ENCODE measurements around the gene ORMDL1. TPM values are rescaled to one million over a fixed set of nuclear protein-coding genes. Genes with fewer than 3 reads are reported as not detected.

The ORMDL1 gene
- 58.9 TPM for total RNA-seq

DNA sequence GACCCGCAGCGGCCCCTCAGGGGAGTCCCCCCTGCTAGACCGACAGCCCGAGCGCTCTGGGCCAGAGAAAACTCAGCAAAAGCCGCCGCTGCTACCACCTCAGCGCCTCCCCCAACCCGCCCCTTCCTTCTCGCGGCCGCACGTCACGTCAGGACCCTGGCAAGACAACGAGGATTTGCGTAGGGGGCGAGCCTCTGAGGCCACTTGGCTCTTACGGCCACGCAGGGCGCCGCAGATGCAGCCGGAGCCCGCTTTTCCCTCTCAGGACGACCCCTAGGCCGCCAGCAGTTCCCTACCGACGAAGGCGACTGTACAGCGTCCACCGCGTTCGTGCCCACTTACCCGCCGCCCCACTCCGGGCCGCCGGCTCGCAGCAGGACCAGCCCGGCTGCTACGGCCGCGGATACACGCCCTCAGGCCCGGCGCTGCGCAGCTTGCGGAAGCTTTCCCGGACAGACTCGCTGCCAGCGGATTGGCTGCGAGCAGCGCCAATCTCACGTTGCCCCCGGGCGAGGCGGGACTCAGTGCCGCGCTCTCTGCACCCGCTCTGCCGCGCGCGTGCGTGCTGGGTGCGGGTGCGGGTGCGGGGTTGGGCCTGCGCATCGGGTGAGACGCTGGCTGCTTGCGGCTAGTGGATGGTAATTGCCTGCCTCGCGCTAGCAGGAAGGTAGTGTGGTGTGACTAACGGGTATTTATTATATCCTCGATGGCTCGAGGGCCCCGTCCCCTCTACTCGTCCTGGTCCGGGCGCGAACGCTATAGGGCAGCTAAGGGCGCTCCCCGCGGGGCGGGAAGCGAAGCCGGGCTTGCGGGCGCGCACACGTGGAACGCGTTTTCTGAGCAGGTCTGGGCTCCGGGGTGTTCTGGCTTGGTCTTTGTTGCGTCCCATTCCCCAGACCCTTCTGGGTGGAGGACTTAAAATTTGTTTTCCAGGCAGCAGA lies at the start of gene ORMDL1, which contains the start of gene PMS1:
Gene ORMDL1 (minus strand): TSS at position 413 of the 941 bp plus-strand sequence. CDS start 1,744 bp downstream, outside the sequence.
Gene PMS1 (plus strand): TSS at position 524 of the 941 bp plus-strand sequence. CDS start 7,360 bp downstream, outside the sequence.
- TF ChIP-seq, protein P1, sequence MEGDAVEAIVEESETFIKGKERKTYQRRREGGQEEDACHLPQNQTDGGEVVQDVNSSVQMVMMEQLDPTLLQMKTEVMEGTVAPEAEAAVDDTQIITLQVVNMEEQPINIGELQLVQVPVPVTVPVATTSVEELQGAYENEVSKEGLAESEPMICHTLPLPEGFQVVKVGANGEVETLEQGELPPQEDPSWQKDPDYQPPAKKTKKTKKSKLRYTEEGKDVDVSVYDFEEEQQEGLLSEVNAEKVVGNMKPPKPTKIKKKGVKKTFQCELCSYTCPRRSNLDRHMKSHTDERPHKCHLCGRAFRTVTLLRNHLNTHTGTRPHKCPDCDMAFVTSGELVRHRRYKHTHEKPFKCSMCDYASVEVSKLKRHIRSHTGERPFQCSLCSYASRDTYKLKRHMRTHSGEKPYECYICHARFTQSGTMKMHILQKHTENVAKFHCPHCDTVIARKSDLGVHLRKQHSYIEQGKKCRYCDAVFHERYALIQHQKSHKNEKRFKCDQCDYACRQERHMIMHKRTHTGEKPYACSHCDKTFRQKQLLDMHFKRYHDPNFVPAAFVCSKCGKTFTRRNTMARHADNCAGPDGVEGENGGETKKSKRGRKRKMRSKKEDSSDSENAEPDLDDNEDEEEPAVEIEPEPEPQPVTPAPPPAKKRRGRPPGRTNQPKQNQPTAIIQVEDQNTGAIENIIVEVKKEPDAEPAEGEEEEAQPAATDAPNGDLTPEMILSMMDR (IDR thresholded peaks at IDR 0.05): no peak
- TF ChIP-seq POLR2A (IDR thresholded peaks at IDR 0.05) (peak in 1 of 2 donors; percentile 81), POLR2AphosphoS5 (IDR thresholded peaks at IDR 0.05; ENCODE audit: insufficient read depth in 1 of 2, low read depth in 1 of 2) (peak; percentile 85 to 98)
- H3K27ac ChIP-seq: peak within 1 kb of the TSS; percentile 91
- intact Hi-C loops (cut with DNase I): no loop called here

DNA sequence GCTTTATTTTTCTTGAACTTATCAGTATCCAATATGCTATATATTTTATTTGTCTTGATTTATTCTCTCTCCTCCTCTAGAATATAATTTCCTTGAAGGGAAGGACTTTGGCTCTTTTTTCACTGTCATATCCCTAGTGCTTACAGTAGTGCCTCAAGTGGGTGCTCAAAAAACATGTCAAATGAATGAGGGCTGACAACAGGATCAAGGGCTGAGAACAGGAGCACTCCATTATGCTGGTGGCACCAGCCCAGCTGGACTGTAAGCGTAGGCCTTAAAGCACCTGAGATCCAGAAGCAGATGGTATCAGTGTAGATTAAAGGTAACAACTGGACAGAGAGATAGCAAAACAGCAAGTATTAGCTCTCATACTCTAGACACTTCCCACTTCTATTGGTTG lies 46.4 kb upstream of the ORMDL1 start:
- intact Hi-C loops (cut with DNase I): no loop called here
- Histone ChIP-seq H3K9me3 (no peaks in the 10 kb centered on the region), H3K4me3 (no peak overlapping the region), H3K4me1 (no peaks in the 10 kb centered on the region), H3K36me3 (no peaks in the 10 kb centered on the region), H3K27ac (no peak overlapping the region), H3K27me3 (no peaks in the 10 kb centered on the region)
- DNase-seq (ENCODE audit: extremely low spot score in 2 of 2): no peak
- TF ChIP-seq, protein P1 (IDR thresholded peaks at IDR 0.05): no peak
- TF ChIP-seq POLR2A (IDR thresholded peaks at IDR 0.05) (no peak), POLR2AphosphoS5 (IDR thresholded peaks at IDR 0.05; ENCODE audit: insufficient read depth in 1 of 2, low read depth in 1 of 2) (no peak)

More for the DNA sequence above, at the start of gene ORMDL1, which contains the start of gene PMS1:
- Histone ChIP-seq H3K36me3 (peaks cover 0 to 16% of the 10 kb centered on the region in 2 donors), H3K27me3 (no peaks in the 10 kb centered on the region), H3K9me3 (no peaks in the 10 kb centered on the region), H3K4me3 (peak within 1 kb of the TSS; percentile 60 to 84), H3K4me1 (peaks cover 51% of the 10 kb centered on the region)
- peak in 1 of 2 donors; percentile 95 for DNase-seq (ENCODE audit: extremely low spot score in 2 of 2)

- Histone ChIP-seq H3K36me3 (no peaks in the 10 kb centered on the region), H3K27ac (no peak overlapping the region), H3K9me3 (no peaks in the 10 kb centered on the region), H3K27me3 (no peaks in the 10 kb centered on the region), H3K4me3 (no peak overlapping the region), H3K4me1 (no peaks in the 10 kb centered on the region)
- TF ChIP-seq, protein P1 (IDR thresholded peaks at IDR 0.05): no peak
- TF ChIP-seq POLR2A (IDR thresholded peaks at IDR 0.05) (no peak), POLR2AphosphoS5 (IDR thresholded peaks at IDR 0.05; ENCODE audit: insufficient read depth in 1 of 2, low read depth in 1 of 2) (no peak)
- no peak for DNase-seq (ENCODE audit: extremely low spot score in 2 of 2)
- intact Hi-C loops (cut with DNase I): no loop called here
Measured at GRCh38 chr2:189829102-189829833, 45.1 kb upstream of the ORMDL1 start.

DNA sequence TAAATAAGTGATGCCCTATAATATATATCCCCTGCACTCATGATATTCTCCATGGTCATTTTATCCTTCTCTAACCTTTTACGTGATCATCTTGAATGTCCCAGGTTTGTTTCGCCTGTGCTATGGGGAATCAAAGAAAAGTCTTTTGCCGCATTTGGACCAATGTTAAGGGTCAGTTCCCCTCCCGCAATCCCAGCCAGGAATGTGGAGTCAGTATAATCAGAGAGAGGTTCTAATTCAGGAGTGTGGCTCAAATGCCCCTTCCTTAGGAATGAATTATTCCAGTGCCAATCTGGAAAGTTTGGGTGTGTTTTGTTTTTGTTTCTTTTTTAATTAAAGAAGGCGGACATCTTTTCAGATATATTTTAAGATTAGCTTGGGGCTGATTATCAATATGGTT lies 41.9 kb upstream of the ORMDL1 start:
- no peaks in the 10 kb centered on the region for H3K36me3 ChIP-seq
- H3K4me3 ChIP-seq: no peak overlapping the region
- no peaks in the 10 kb centered on the region for H3K4me1 ChIP-seq
- H3K9me3 ChIP-seq: no peaks in the 10 kb centered on the region
- H3K27ac ChIP-seq: no peak overlapping the region
- TF ChIP-seq POLR2A (IDR thresholded peaks at IDR 0.05) (no peak), POLR2AphosphoS5 (IDR thresholded peaks at IDR 0.05; ENCODE audit: insufficient read depth in 1 of 2, low read depth in 1 of 2) (no peak)
- TF ChIP-seq, protein P1 (IDR thresholded peaks at IDR 0.05): no peak
- no peaks in the 10 kb centered on the region for H3K27me3 ChIP-seq
- DNase-seq (ENCODE audit: extremely low spot score in 2 of 2): no peak
- intact Hi-C loops (cut with DNase I): no loop called here
